Urothelium cell line (cell line): ENCODE measurements around the gene CDRT4.

Source experiments
- DNase-seq: peaks from one replicate; pipeline ENCODE4 v3.0.0; 2011; ENCODE audit warnings: low spot score, mixed read lengths
- FAIRE-seq: peaks from 2 replicates; lab custom pipeline; 2011; peaks lifted over from hg19 to GRCh38; lab: Jason Lieb, UNC

Gene CDRT4

DNA sequence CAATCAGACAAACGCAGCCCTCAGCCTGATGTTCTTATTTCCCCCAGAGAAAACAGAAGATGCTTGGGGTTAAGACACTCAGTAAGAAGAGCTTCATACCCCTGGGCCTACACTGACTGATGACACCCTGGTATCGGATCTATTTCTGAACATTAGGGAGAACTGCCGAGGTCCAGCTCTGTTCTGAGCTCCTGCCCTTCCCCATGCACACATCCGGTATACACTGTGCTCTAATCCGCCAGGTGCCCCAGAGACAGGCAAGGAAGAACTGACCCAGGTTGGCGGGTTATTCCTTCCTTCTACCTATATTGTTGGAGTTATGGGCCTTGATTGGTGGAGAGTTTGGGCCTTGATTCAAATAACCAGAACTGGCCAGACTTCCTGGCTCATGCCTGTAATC, 68.0 kb downstream of the CDRT4 start:
- no peak for FAIRE-seq
- DNase-seq, result no peak

DNA sequence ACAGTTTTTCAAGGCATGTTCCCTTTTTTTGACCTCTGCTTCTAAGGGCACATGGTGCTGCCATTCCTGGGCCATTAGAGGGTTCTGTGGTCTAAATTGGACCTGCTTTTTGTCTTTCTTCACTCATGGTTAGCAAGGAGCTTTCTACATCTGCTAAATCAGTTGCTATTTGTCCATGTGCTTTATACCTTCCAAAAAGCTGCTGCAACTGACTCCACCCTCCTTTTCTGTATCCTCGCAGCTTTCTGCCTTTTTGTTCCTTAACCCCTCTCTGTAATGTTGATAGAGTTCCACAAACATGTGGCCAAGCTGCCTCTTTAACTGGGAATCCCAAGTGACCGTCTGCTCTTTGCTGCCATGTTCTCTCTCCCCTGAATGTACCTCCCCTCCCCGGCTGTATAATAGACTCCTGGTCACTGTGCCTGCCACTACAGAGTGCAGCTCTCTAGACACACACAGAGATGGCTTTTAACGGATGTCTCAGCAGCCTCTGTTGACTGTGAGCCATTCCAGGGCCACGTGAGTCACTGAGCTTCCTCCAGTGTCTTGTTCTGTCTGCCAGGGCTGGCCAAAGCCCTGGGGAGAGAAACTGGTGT, 68.6 kb downstream of the CDRT4 start:
- DNase-seq (peak; percentile 38), FAIRE-seq (no peak)

DNA sequence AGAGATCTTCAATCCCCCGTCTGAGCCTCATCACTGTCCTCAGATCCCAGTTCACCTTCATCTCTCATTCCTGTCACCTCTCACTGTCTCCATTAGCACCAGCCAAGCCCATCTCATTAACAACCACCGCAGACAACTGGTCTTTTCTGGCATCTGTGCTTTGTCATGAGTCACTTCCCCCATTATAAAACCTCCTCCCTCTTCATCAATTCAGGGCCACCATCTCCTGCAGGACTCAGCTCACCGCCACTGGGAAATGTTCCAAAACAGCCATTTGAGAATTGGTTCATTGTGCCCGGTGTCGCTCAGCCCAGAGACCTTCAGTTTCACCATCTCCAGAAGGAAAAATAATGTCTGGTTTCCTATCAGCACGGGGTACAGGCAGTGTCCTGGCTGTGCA, 69.1 kb downstream of the CDRT4 start:
- FAIRE-seq (no peak), DNase-seq (peak; percentile 60)

DNA sequence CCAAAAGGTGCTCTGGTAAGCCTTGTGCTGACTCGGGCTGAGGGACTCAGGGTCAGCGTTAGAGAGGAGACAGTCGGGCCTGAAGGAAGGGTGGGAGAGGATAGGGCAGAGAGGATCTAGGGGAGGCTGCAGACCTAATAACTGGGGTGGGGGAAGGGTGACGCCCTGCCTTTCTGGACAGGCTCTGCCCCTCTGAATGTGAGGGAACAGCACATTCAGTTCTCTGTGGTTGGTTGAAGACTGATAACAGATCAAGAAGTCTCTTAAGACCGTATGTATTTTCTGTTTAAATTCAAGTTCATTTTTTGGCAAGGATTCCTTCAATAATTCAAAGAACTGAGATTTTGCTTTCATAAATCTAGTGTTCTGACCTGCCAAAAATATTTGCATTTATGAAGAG, 69.8 kb downstream of the CDRT4 start:
- DNase-seq (no peak), FAIRE-seq (no peak)

DNA sequence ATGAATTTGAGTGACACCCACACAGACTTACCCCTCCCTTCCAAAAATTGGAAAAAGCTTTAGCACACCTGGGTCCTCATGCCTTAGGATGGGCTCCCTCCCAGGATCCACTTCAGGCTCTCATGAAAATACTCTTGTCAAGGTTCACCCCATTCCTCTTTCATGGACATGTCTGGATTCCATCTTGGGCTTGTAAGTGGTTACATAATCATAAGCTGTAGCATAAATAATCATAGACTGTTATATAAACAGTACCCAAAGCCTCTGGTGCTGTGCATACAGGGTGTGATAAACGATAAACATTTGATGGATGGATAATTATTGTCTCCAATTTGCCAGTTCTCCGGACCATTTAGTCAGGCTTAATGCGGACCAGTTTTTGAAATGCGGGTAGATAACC, 72.3 kb downstream of the CDRT4 start:
- FAIRE-seq (no peak), DNase-seq (no peak)

DNA sequence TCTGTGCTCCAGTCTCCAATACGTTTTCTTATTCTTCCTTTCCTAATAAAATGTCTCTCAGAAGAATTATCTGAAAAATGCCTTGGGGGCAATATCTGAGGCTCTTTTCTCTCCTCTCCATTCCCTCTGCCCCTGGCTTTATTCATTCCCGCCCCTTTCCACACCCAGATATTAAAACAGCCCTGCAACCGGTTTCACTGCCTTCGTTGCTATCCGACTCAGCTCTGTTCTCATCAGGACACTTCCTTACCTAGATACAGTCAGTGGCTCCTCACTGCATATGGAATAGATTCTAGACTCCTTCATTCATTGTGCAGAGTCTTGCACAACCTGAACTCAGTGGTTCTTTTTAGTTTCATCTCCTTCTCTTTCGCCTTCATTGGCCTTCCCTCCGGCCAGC, 74.0 kb downstream of the CDRT4 start:
- FAIRE-seq, result no peak

DNA sequence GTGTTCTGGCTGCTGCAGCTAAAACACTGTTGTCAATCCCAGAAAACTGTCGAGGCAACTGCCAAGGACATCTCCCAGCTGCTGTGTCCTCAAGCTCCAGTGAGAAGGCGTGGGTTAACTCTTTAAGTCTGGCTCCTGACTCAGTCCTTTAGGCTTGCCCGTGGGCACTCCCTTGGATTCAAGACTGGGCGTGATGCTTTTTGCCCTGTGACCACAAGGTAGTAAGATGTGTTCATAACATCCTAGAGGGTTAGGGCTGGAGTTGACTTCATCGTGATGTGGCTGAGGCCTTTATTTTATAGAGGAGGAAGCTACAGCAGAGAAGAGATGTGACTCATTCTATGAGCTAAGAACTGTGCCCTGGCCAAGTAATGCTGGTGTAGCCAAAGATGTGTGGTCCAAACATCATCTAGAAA, 75.1 kb downstream of the CDRT4 start:
- FAIRE-seq (no peak), DNase-seq (peak; percentile 66)

More for the DNA sequence above, 74.0 kb downstream of the CDRT4 start:
- DNase-seq, result no peak

DNA sequence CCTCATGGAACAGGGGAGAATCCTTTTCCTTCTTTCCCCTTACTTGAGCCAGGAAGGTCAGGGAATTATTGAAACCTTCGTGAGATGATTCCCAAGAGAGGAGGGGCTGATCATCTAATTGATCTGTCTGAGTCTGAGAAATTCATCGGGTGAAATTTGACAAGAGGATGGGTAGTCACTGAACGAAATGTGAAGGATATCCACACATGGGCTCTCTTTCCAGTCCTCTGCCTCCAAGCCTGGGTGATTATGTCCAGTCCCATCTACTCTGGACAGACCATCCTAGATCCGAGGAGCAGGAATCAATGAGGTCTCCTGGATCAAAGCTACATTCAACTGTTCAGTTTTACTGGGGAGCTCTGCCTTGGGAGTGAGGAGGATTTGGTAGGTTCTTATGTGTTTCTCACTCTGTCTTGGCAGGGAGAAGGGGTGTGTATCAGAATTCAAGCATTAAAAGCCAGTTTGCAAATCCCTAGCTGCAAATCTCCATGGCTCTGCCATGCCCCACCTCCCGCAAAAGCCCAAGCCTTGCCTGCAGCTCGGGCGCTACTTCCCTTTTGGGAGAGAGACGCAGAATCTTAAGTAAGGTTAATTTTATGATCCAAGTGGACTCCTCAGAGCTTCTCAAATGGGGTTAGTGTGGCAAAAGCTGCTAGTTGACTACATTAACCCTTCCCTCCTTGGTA, 78.9 kb downstream of the CDRT4 start:
- DNase-seq (no peak), FAIRE-seq (no peak)

DNA sequence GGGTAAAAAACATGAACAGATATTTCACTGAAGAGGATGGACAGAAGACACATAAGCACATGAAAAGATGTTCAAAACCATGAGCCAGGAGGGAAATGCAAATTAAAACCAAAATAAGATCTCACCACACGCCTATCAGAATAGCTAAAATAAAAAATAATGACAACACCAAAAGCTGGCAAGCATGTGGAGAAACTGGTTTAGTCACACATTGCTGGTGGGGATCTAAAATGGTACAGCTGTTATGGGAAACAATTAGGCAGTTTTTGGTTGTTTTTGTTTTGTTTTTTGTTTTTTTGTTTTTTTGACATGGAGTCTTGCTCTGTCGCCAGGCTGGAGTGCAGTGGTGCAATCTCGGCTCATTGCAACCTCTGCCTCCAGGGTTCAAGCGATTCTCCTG, 81.3 kb downstream of the CDRT4 start:
- FAIRE-seq (no peak), DNase-seq (no peak)
